H9 (cell line): Measurements from ENCODE around the gene AP4B1. TPM values are rescaled to one million over a fixed set of nuclear protein-coding genes. Genes with fewer than 3 reads are reported as not detected.
"Not testable (repeated sequence)": the region's sequence is repeated elsewhere in the genome, so short reads cannot be mapped to it uniquely, and the experiment has no call there.

Source experiments
- DNase-seq: peaks from one replicate; pipeline ENCODE4 v3.0.0-alpha.2; 2017
- H2AFZ ChIP-seq: one replicate; pipeline ENCODE4 v1.6.1; 2013; ENCODE audit warnings: mild to moderate bottlenecking, low read length, control low read depth, moderate library complexity
- H2AK5ac ChIP-seq: 2 replicates; pipeline ENCODE4 v1.6.1; 2013; ENCODE audit warnings: low read length, control low read depth, mixed read lengths; ENCODE audit not compliant: insufficient read length
- H2BK120ac ChIP-seq: one replicate; pipeline ENCODE4 v1.6.1; 2013; ENCODE audit warnings: low read depth, mild to moderate bottlenecking, low read length, control low read depth, inconsistent platforms; ENCODE audit not compliant: poor library complexity, severe bottlenecking
- H2BK12ac ChIP-seq: 2 replicates; pipeline ENCODE4 v1.6.1; 2013; ENCODE audit warnings: low read length, control low read depth, mixed read lengths, low read depth; ENCODE audit not compliant: insufficient read length
- H2BK15ac ChIP-seq: 2 replicates; pipeline ENCODE4 v1.6.1; 2013; ENCODE audit warnings: low read depth, low read length, control low read depth
- H2BK20ac ChIP-seq: one replicate; pipeline ENCODE4 v1.6.1; 2013; ENCODE audit warnings: low read depth, mild to moderate bottlenecking, low read length, control low read depth, inconsistent platforms; ENCODE audit not compliant: poor library complexity, severe bottlenecking
- H2BK5ac ChIP-seq: 2 replicates; pipeline ENCODE4 v1.6.1; 2013; ENCODE audit warnings: low read length, control low read depth, mixed read lengths; ENCODE audit not compliant: insufficient read length
- H3K14ac ChIP-seq: 2 replicates; pipeline ENCODE4 v1.6.1; 2013; ENCODE audit warnings: low read length, control low read depth; ENCODE audit not compliant: insufficient read depth
- H3K18ac ChIP-seq: 2 replicates; pipeline ENCODE4 v1.6.1; 2013; ENCODE audit warnings: low read depth, mild to moderate bottlenecking, mixed read lengths, low read length, control low read depth; ENCODE audit not compliant: insufficient read length
- H3K23ac ChIP-seq: 2 replicates; pipeline ENCODE4 v1.6.1; 2013; ENCODE audit warnings: low read length, control low read depth, mixed read lengths, low read depth; ENCODE audit not compliant: insufficient read length
- H3K23me2 ChIP-seq: 2 replicates; pipeline ENCODE4 v1.6.1; 2013; ENCODE audit warnings: low read depth, mild to moderate bottlenecking, mixed read lengths, low read length, control low read depth; ENCODE audit not compliant: insufficient read length, poor library complexity, severe bottlenecking
- H3K27ac ChIP-seq: 2 replicates; pipeline ENCODE4 v1.5.1; 2013; ENCODE audit warnings: low read length, control low read depth, mixed read lengths, low read depth; ENCODE audit not compliant: insufficient read length
- H3K27me3 ChIP-seq: 2 replicates; pipeline ENCODE4 v1.6.1; 2013; ENCODE audit warnings: low read length, control low read depth, inconsistent platforms; ENCODE audit not compliant: insufficient read depth
- H3K4ac ChIP-seq: 2 replicates; pipeline ENCODE4 v1.6.1; 2013; ENCODE audit warnings: low read depth, mild to moderate bottlenecking, control low read depth, inconsistent platforms, low read length, moderate library complexity
- H3K4me1 ChIP-seq: 2 replicates; pipeline ENCODE4 v1.6.1; 2013; ENCODE audit warnings: low read length, control low read depth, inconsistent platforms; ENCODE audit not compliant: insufficient read depth
- H3K4me2 ChIP-seq: 2 replicates; pipeline ENCODE4 v1.6.1; 2013; ENCODE audit warnings: low read length, control low read depth, mixed read lengths; ENCODE audit not compliant: insufficient read length, insufficient read depth
- H3K56ac ChIP-seq: 2 replicates; pipeline ENCODE4 v1.6.1; 2013; ENCODE audit warnings: low read depth, mild to moderate bottlenecking, mixed read lengths, low read length, control low read depth; ENCODE audit not compliant: insufficient read length
- H3K79me1 ChIP-seq: 2 replicates; pipeline ENCODE4 v1.6.1; 2013; ENCODE audit warnings: low read depth, mild to moderate bottlenecking, moderate library complexity, low read length, control low read depth, inconsistent platforms; ENCODE audit not compliant: insufficient read depth, poor library complexity, severe bottlenecking
- H3K79me2 ChIP-seq: 2 replicates; pipeline ENCODE4 v1.6.1; 2013; ENCODE audit warnings: low read length, control low read depth, inconsistent platforms; ENCODE audit not compliant: insufficient read depth
- H3K9ac ChIP-seq: 2 replicates; pipeline ENCODE4 v1.6.1; 2013; ENCODE audit warnings: low read length, control low read depth, mixed read lengths; ENCODE audit not compliant: insufficient read length; ENCODE audit errors: extremely low read depth
- H3K9me3 ChIP-seq: one replicate; pipeline ENCODE4 v1.6.1; 2013; ENCODE audit warnings: low read depth, low read length, inconsistent platforms; ENCODE audit not compliant: control insufficient read depth
- H3T11ph ChIP-seq: one replicate; pipeline ENCODE4 v1.6.1; 2013; ENCODE audit warnings: mild to moderate bottlenecking, low read length, control low read depth, inconsistent platforms
- H4K20me1 ChIP-seq: one replicate; pipeline ENCODE4 v1.6.1; 2013; ENCODE audit not compliant: control insufficient read depth, insufficient read length, insufficient read depth
- H4K5ac ChIP-seq: 2 replicates; pipeline ENCODE4 v1.6.1; 2013; ENCODE audit warnings: low read depth, mild to moderate bottlenecking, mixed read lengths, low read length, control low read depth; ENCODE audit not compliant: insufficient read length
- H4K8ac ChIP-seq: replicated peaks from 2 replicates; pipeline ENCODE4 v1.6.1; 2013; ENCODE audit warnings: low read length, control low read depth, mixed read lengths, low read depth; ENCODE audit not compliant: insufficient read length
- H4K91ac ChIP-seq: 2 replicates; pipeline ENCODE4 v1.6.1; 2013; ENCODE audit warnings: low read depth, mild to moderate bottlenecking, moderate library complexity, mixed read lengths, low read length, control low read depth; ENCODE audit not compliant: insufficient read length
- H3K27ac Mint-ChIP-seq, 3 experiments: 2 replicates in 2 of 3; 3 replicates in 1 of 3; pipeline ENCODE4 v1.8.0; 2020 to 2021; ENCODE audit warnings: mixed read lengths in 3 of 3, mild to moderate bottlenecking in 1 of 3, moderate library complexity in 1 of 3
- H3K27me3 Mint-ChIP-seq: 2 replicates; pipeline ENCODE4 v1.8.0; 2021; ENCODE audit warnings: low read depth, mild to moderate bottlenecking, moderate library complexity, mixed read lengths
- H3K36me3 Mint-ChIP-seq, 3 experiments: 2 replicates in 2 of 3; 3 replicates in 1 of 3; pipeline ENCODE4 v1.8.0; 2020 to 2021; ENCODE audit warnings: low read depth in 3 of 3, mixed read lengths in 3 of 3; ENCODE audit not compliant: insufficient read depth in 1 of 3
- H3K4me1 Mint-ChIP-seq, 2 experiments: 2 replicates each; pipeline ENCODE4 v1.8.0; 2020; ENCODE audit warnings: mixed read lengths in 2 of 2
- H3K4me3 Mint-ChIP-seq, 2 experiments: 2 replicates in 1 of 2; 3 replicates in 1 of 2; pipeline ENCODE4 v1.8.0; 2020 to 2021; ENCODE audit warnings: mild to moderate bottlenecking in 2 of 2, mixed read lengths in 2 of 2, moderate library complexity in 1 of 2
- H3K9me3 Mint-ChIP-seq, 2 experiments: 2 replicates in 1 of 2; 3 replicates in 1 of 2; pipeline ENCODE4 v1.8.0; 2020; ENCODE audit warnings: mild to moderate bottlenecking in 2 of 2, mixed read lengths in 2 of 2, moderate library complexity in 1 of 2
- WGBS: extraction: QIAGEN DNeasy Blood & Tissue Kit; methylation state at CpG from one replicate; pipeline ENCODE4 v1.1.7; 2013; ENCODE audit warnings: missing lambda C conversion rate, low lambda C conversion rate, mixed read lengths; ENCODE audit not compliant: insufficient read length; ENCODE audit errors: extremely low coverage; 5-methylcytosine and 5-hydroxymethylcytosine counted together
- total RNA-seq: library from RNA; stranded (reverse); gene quantifications from 2 replicates; pipeline ENCODE4 v1.2.1, GENCODE V29; 2021
- TF ChIP-seq, protein P1 (sequence below): fragments of 200-600 bp; sonication (generic); conservative IDR thresholded peaks from 3 replicates; pipeline ENCODE4 v1.8.0; 2021; ENCODE audit warnings: antibody characterized with exemption, mild to moderate bottlenecking

The AP4B1 gene
- total RNA-seq, 1 experiment from 2014 or later = 19.3 TPM

DNA sequence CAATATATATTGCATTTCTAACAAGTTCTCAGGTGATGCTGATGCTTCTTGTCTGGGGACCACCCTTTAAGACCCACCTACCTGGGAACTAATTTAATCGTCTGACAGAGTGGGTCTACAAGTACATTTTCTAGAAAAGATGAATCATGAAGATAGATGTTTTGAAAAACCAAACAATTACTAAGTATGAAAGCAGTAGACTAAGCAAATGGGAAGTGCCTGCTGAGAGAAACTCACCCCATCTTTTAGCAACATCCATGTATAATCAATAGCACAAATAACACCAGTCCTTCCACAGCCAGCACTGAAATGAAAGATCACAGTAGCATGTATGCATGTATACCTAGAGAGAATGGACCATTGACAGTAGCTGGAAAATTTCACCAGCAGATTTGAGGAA is 50.4 kb downstream of the AP4B1 start:
- Mint-ChIP-seq H3K36me3 (no peaks in the 10 kb centered on the region), H3K4me1 (no peaks in the 10 kb centered on the region), H3K27ac (no peak overlapping the region), H3K9me3 (no peaks in the 10 kb centered on the region), H3K4me3 (no peak overlapping the region), H3K27me3 (no peaks in the 10 kb centered on the region)
- Histone ChIP-seq H2BK15ac (no peak overlapping the region), H2AK5ac (no peak overlapping the region), H3K23me2 (no peaks in the 10 kb centered on the region), H4K91ac (no peak overlapping the region), H2BK5ac (no peak overlapping the region), H2BK120ac (no peak overlapping the region), H3K14ac (no peak overlapping the region), H2BK20ac (no peak overlapping the region), H4K8ac (no peak overlapping the region), H3T11ph (no peak overlapping the region), H3K27ac (no peak overlapping the region), H3K79me2 (no peaks in the 10 kb centered on the region), H3K23ac (no peak overlapping the region), H2BK12ac (no peak overlapping the region), H3K4ac (no peak overlapping the region), H3K4me2 (no peak overlapping the region), H3K18ac (no peak overlapping the region), H3K27me3 (no peaks in the 10 kb centered on the region), H3K79me1 (no peaks in the 10 kb centered on the region), H3K9ac (no peak overlapping the region), H2AFZ (no peak overlapping the region), H3K4me1 (no peaks in the 10 kb centered on the region), H3K9me3 (no peaks in the 10 kb centered on the region), H4K5ac (no peak overlapping the region), H3K56ac (no peak overlapping the region), H4K20me1 (no peaks in the 10 kb centered on the region)
- no CpG with 5 or more reads among the region's 1 CpG for WGBS
- TF ChIP-seq, protein P1, sequence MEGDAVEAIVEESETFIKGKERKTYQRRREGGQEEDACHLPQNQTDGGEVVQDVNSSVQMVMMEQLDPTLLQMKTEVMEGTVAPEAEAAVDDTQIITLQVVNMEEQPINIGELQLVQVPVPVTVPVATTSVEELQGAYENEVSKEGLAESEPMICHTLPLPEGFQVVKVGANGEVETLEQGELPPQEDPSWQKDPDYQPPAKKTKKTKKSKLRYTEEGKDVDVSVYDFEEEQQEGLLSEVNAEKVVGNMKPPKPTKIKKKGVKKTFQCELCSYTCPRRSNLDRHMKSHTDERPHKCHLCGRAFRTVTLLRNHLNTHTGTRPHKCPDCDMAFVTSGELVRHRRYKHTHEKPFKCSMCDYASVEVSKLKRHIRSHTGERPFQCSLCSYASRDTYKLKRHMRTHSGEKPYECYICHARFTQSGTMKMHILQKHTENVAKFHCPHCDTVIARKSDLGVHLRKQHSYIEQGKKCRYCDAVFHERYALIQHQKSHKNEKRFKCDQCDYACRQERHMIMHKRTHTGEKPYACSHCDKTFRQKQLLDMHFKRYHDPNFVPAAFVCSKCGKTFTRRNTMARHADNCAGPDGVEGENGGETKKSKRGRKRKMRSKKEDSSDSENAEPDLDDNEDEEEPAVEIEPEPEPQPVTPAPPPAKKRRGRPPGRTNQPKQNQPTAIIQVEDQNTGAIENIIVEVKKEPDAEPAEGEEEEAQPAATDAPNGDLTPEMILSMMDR = no peak
- no peak for DNase-seq

DNA sequence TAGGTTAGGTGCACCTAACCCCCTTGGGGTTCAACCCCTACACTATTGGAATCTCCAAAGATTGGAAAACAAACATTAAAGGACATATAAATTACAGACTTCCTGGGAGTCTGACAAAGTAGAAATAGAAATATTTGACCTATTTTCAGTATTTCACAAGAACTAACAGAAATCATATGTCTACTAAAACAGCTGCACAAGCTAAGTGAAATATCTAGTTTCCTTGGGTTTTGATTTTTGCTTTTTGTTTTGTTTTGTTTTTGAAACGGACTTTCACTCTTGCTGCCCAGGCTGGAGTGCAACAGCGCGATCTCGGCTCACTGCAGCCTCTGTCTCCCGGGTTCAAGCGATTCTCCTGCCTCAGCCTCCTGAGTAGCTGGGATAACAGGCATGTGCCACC is 51.9 kb downstream of the AP4B1 start:
- not testable (repeated sequence) for H2BK15ac ChIP-seq, H3K36me3 Mint-ChIP-seq, H4K8ac ChIP-seq, H4K20me1 ChIP-seq, H3K4me1 ChIP-seq, H3K27me3 Mint-ChIP-seq, H2BK5ac ChIP-seq, H3K4me2 ChIP-seq, H3K9me3 ChIP-seq, H3K14ac ChIP-seq, H3K56ac ChIP-seq, H3K4ac ChIP-seq, H3K23me2 ChIP-seq, H3T11ph ChIP-seq, H3K79me1 ChIP-seq, H3K23ac ChIP-seq, H2AK5ac ChIP-seq, H3K79me2 ChIP-seq, H3K4me3 Mint-ChIP-seq, H3K27me3 ChIP-seq, H2BK20ac ChIP-seq, H3K18ac ChIP-seq, DNase-seq, H3K4me1 Mint-ChIP-seq, H3K9me3 Mint-ChIP-seq, H2AFZ ChIP-seq, H3K27ac Mint-ChIP-seq, H4K5ac ChIP-seq, H3K27ac ChIP-seq, H2BK12ac ChIP-seq, H4K91ac ChIP-seq, H2BK120ac ChIP-seq, H3K9ac ChIP-seq
- WGBS = no CpG with 5 or more reads among the region's 6 CpGs
